ENCODE results near the gene SSTR4. TPM values are rescaled to one million over a fixed set of nuclear protein-coding genes. Genes with fewer than 3 reads are reported as not detected.

SSTR4 gene
- total and polyA plus RNA-seq, 2 donors (not counting 1 experiment from before 2014, with no cell fraction given), result not detected

- TF ChIP-seq EZH2 (IDR thresholded peaks at IDR 0.05; ENCODE audit: low read length, missing control alignments) (no peak), CTCF (conservative IDR thresholded peaks at IDR 0.05 in 1 of 2, IDR thresholded peaks at IDR 0.05 in 1 of 2; ENCODE audit: low read depth in 1 of 2, low read length in 2 of 2) (no peak)
- H2AFZ ChIP-seq (ENCODE audit: low read length), result no peak overlapping the region
- H3K4me3 ChIP-seq (replicated peaks in 1 of 4; ENCODE audit: control extremely low read depth in 1 of 4, insufficient read depth in 1 of 4, low read depth in 3 of 4, low read length in 4 of 4), result no peak overlapping the region
- H3K27me3 ChIP-seq (ENCODE audit: control insufficient read depth, insufficient read depth, low read length), result peaks cover 10% of the 10 kb centered on the region
- H3K9me3 ChIP-seq (ENCODE audit: control insufficient read depth, insufficient read depth, low read depth, low read length), result no peaks in the 10 kb centered on the region
- H3K36me3 ChIP-seq (ENCODE audit: control insufficient read depth, insufficient read depth, low read length), result no peaks in the 10 kb centered on the region
- no peak overlapping the region for H3K4me2 ChIP-seq (ENCODE audit: extremely low read depth, insufficient read depth, low read length)
- no peak overlapping the region for H3K27ac ChIP-seq (ENCODE audit: insufficient read depth, low read length)
- H3K4me1 ChIP-seq (ENCODE audit: control insufficient read depth, extremely low read depth, insufficient read depth, low read length), result no peaks in the 10 kb centered on the region
- H3K79me2 ChIP-seq (ENCODE audit: control insufficient read depth, insufficient read depth, low read length), result no peaks in the 10 kb centered on the region
- H4K20me1 ChIP-seq (ENCODE audit: control insufficient read depth, extremely low read depth, insufficient read depth, low read length), result no peaks in the 10 kb centered on the region
- no peak for DNase-seq (ENCODE audit: low read depth in 2 of 2)
- H3K9ac ChIP-seq (ENCODE audit: insufficient read depth, low read length), result no peak overlapping the region
These were observed 7.2 kb downstream of the SSTR4 start for GRCh38 chr20:23042270-23042669.

GRCh38 chr20:23043376-23043775, 8.3 kb downstream of the SSTR4 start:
- H4K20me1 ChIP-seq (ENCODE audit: control insufficient read depth, extremely low read depth, insufficient read depth, low read length), result no peaks in the 10 kb centered on the region
- H3K4me1 ChIP-seq (ENCODE audit: control insufficient read depth, extremely low read depth, insufficient read depth, low read length), result no peaks in the 10 kb centered on the region
- no peak overlapping the region for H3K9ac ChIP-seq (ENCODE audit: insufficient read depth, low read length)
- no peak overlapping the region for H2AFZ ChIP-seq (ENCODE audit: low read length)
- H3K27ac ChIP-seq (ENCODE audit: insufficient read depth, low read length), result no peak overlapping the region
- no peak for DNase-seq (ENCODE audit: low read depth in 2 of 2)
- TF ChIP-seq CTCF (conservative IDR thresholded peaks at IDR 0.05 in 1 of 2, IDR thresholded peaks at IDR 0.05 in 1 of 2; ENCODE audit: low read depth in 1 of 2, low read length in 2 of 2), result no peak
- TF ChIP-seq EZH2 (IDR thresholded peaks at IDR 0.05; ENCODE audit: low read length, missing control alignments), result no peak
- H3K79me2 ChIP-seq (ENCODE audit: control insufficient read depth, insufficient read depth, low read length), result peaks cover 3% of the 10 kb centered on the region
- no peak overlapping the region for H3K4me3 ChIP-seq (replicated peaks in 1 of 4; ENCODE audit: control extremely low read depth in 1 of 4, insufficient read depth in 1 of 4, low read depth in 3 of 4, low read length in 4 of 4)
- no peaks in the 10 kb centered on the region for H3K36me3 ChIP-seq (ENCODE audit: control insufficient read depth, insufficient read depth, low read length)
- peaks cover 5% of the 10 kb centered on the region for H3K27me3 ChIP-seq (ENCODE audit: control insufficient read depth, insufficient read depth, low read length)
- no peaks in the 10 kb centered on the region for H3K9me3 ChIP-seq (ENCODE audit: control insufficient read depth, insufficient read depth, low read depth, low read length)
- no peak overlapping the region for H3K4me2 ChIP-seq (ENCODE audit: extremely low read depth, insufficient read depth, low read length)

- H3K4me3 ChIP-seq (replicated peaks in 1 of 4; ENCODE audit: control extremely low read depth in 1 of 4, insufficient read depth in 1 of 4, low read depth in 3 of 4, low read length in 4 of 4), result peak overlapping the region in 1 of 4 experiments; percentile 20
- no peak overlapping the region for H2AFZ ChIP-seq (ENCODE audit: low read length)
- TF ChIP-seq CTCF (conservative IDR thresholded peaks at IDR 0.05 in 1 of 2, IDR thresholded peaks at IDR 0.05 in 1 of 2; ENCODE audit: low read depth in 1 of 2, low read length in 2 of 2) (no peak), EZH2 (IDR thresholded peaks at IDR 0.05; ENCODE audit: low read length, missing control alignments) (no peak)
- no peak for DNase-seq (ENCODE audit: low read depth in 2 of 2)
- no peak overlapping the region for H3K4me2 ChIP-seq (ENCODE audit: extremely low read depth, insufficient read depth, low read length)
- H3K9ac ChIP-seq (ENCODE audit: insufficient read depth, low read length), result no peak overlapping the region
- H3K9me3 ChIP-seq (ENCODE audit: control insufficient read depth, insufficient read depth, low read depth, low read length), result no peaks in the 10 kb centered on the region
- no peaks in the 10 kb centered on the region for H4K20me1 ChIP-seq (ENCODE audit: control insufficient read depth, extremely low read depth, insufficient read depth, low read length)
- H3K36me3 ChIP-seq (ENCODE audit: control insufficient read depth, insufficient read depth, low read length), result no peaks in the 10 kb centered on the region
- H3K27me3 ChIP-seq (ENCODE audit: control insufficient read depth, insufficient read depth, low read length), result peaks cover 5% of the 10 kb centered on the region
- H3K79me2 ChIP-seq (ENCODE audit: control insufficient read depth, insufficient read depth, low read length), result peaks cover 3% of the 10 kb centered on the region
- no peaks in the 10 kb centered on the region for H3K4me1 ChIP-seq (ENCODE audit: control insufficient read depth, extremely low read depth, insufficient read depth, low read length)
- H3K27ac ChIP-seq (ENCODE audit: insufficient read depth, low read length), result no peak overlapping the region
These were observed 11.3 kb downstream of the SSTR4 start for GRCh38 chr20:23046431-23046830.
